ENCODE results near the gene GPR25. TPM values are rescaled to one million over a fixed set of nuclear protein-coding genes. Genes with fewer than 3 reads are reported as not detected.

The GPR25 gene
- total and polyA plus RNA-seq, 4 experiments from 2014 or later, result 7.7 to 66.5 (median 16.1) TPM

GRCh38 chr1:200845360-200845759 is 27.4 kb upstream of the GPR25 start:
- Histone ChIP-seq H3K4me3 (ENCODE audit: low read length in 2 of 2) (no peak overlapping the region), H3K27me3 (ENCODE audit: insufficient read depth, low read length) (no peaks in the 10 kb centered on the region), H3K9me3 (ENCODE audit: control insufficient read depth in 1 of 2, low read length in 2 of 2) (no peaks in the 10 kb centered on the region), H3K27ac (ENCODE audit: low read depth, low read length) (no peak overlapping the region), H3K36me3 (ENCODE audit: insufficient read depth, low read length) (no peaks in the 10 kb centered on the region), H3K4me1 (ENCODE audit: insufficient read depth, low read length) (no peaks in the 10 kb centered on the region)
- no peak for DNase-seq
- POLR2A ChIA-PET (ENCODE audit: partially characterized antibody), result no interaction called here
- Mint-ChIP-seq H3K27ac (no peak overlapping the region), H3K36me3 (peaks cover 9 to 27% of the 10 kb centered on the region in 2 donors), H3K4me3 (no peak overlapping the region), H3K9me3 (no peaks in the 10 kb centered on the region), H3K27me3 (peaks cover 0 to 1% of the 10 kb centered on the region in 2 donors), H3K4me1 (no peaks in the 10 kb centered on the region)
- CTCF ChIA-PET (ENCODE audit: partially characterized antibody), result no interaction called here
- intact Hi-C loops (cut with micrococcal nuclease), result no loop called here

GRCh38 chr1:200846398-200846797 is 26.4 kb upstream of the GPR25 start:
- Histone ChIP-seq H3K36me3 (ENCODE audit: insufficient read depth, low read length) (no peaks in the 10 kb centered on the region), H3K4me1 (ENCODE audit: insufficient read depth, low read length) (no peaks in the 10 kb centered on the region), H3K27me3 (ENCODE audit: insufficient read depth, low read length) (no peaks in the 10 kb centered on the region), H3K9me3 (ENCODE audit: control insufficient read depth in 1 of 2, low read length in 2 of 2) (no peaks in the 10 kb centered on the region), H3K4me3 (ENCODE audit: low read length in 2 of 2) (no peak overlapping the region), H3K27ac (ENCODE audit: low read depth, low read length) (no peak overlapping the region)
- H3K4me3 Mint-ChIP-seq, result no peak overlapping the region
- no peak for DNase-seq
- no peaks in the 10 kb centered on the region for H3K9me3 Mint-ChIP-seq
- H3K27me3 Mint-ChIP-seq, result peaks cover 0 to 1% of the 10 kb centered on the region in 2 donors
- no peaks in the 10 kb centered on the region for H3K4me1 Mint-ChIP-seq
- ChIA-PET CTCF (ENCODE audit: partially characterized antibody) (no interaction called here), POLR2A (ENCODE audit: partially characterized antibody) (no interaction called here)
- H3K36me3 Mint-ChIP-seq, result peaks cover 12 to 28% of the 10 kb centered on the region in 2 donors
- intact Hi-C loops (cut with micrococcal nuclease), result no loop called here
- H3K27ac Mint-ChIP-seq, result no peak overlapping the region

- H3K27ac ChIP-seq (ENCODE audit: low read depth, low read length), result no peak overlapping the region
- intact Hi-C loops (cut with micrococcal nuclease), result no loop called here
- Mint-ChIP-seq H3K4me1 (peaks cover 0 to 5% (median 4%) of the 10 kb centered on the region in 4 donors), H3K27ac (no peak overlapping the region), H3K4me3 (no peak overlapping the region), H3K9me3 (no peaks in the 10 kb centered on the region), H3K36me3 (peaks cover 10 to 31% of the 10 kb centered on the region in 2 donors), H3K27me3 (no peaks in the 10 kb centered on the region)
- no peak overlapping the region for H3K4me3 ChIP-seq (ENCODE audit: low read length in 2 of 2)
- ChIA-PET CTCF (ENCODE audit: partially characterized antibody) (no interaction called here), POLR2A (ENCODE audit: partially characterized antibody) (no interaction called here)
- H3K9me3 ChIP-seq (ENCODE audit: control insufficient read depth in 1 of 2, low read length in 2 of 2), result no peaks in the 10 kb centered on the region
- no peaks in the 10 kb centered on the region for H3K4me1 ChIP-seq (ENCODE audit: insufficient read depth, low read length)
- DNase-seq, result no peak
- H3K36me3 ChIP-seq (ENCODE audit: insufficient read depth, low read length), result no peaks in the 10 kb centered on the region
- no peaks in the 10 kb centered on the region for H3K27me3 ChIP-seq (ENCODE audit: insufficient read depth, low read length)
Measured at GRCh38 chr1:200849430-200849829, 23.4 kb upstream of the GPR25 start.

- no peak overlapping the region for H3K27ac ChIP-seq (ENCODE audit: low read depth, low read length)
- no peaks in the 10 kb centered on the region for H3K9me3 ChIP-seq (ENCODE audit: control insufficient read depth in 1 of 2, low read length in 2 of 2)
- Mint-ChIP-seq H3K27me3 (no peaks in the 10 kb centered on the region), H3K4me1 (peaks cover 0 to 5% (median 4%) of the 10 kb centered on the region in 4 donors), H3K9me3 (no peaks in the 10 kb centered on the region), H3K27ac (no peak overlapping the region), H3K36me3 (peaks cover 10 to 31% of the 10 kb centered on the region in 2 donors), H3K4me3 (no peak overlapping the region)
- no peaks in the 10 kb centered on the region for H3K36me3 ChIP-seq (ENCODE audit: insufficient read depth, low read length)
- DNase-seq, result no peak
- intact Hi-C loops (cut with micrococcal nuclease), result no loop called here
- ChIA-PET CTCF (ENCODE audit: partially characterized antibody) (no interaction called here), POLR2A (ENCODE audit: partially characterized antibody) (interaction anchor here (1.5 kb wide), 1 partner anchor 9 kb away, joined by 5 read pairs; no protein-coding TSS in a partner anchor)
- H3K27me3 ChIP-seq (ENCODE audit: insufficient read depth, low read length), result no peaks in the 10 kb centered on the region
- H3K4me3 ChIP-seq (ENCODE audit: low read length in 2 of 2), result no peak overlapping the region
- no peaks in the 10 kb centered on the region for H3K4me1 ChIP-seq (ENCODE audit: insufficient read depth, low read length)
Measured at GRCh38 chr1:200850554-200850953, 22.2 kb upstream of the GPR25 start.

- Histone ChIP-seq H3K36me3 (ENCODE audit: insufficient read depth, low read length) (no peaks in the 10 kb centered on the region), H3K4me3 (ENCODE audit: low read length in 2 of 2) (no peak overlapping the region), H3K9me3 (ENCODE audit: control insufficient read depth in 1 of 2, low read length in 2 of 2) (no peaks in the 10 kb centered on the region), H3K27me3 (ENCODE audit: insufficient read depth, low read length) (no peaks in the 10 kb centered on the region), H3K4me1 (ENCODE audit: insufficient read depth, low read length) (peaks cover 2% of the 10 kb centered on the region), H3K27ac (ENCODE audit: low read depth, low read length) (no peak overlapping the region)
- Mint-ChIP-seq H3K27me3 (no peaks in the 10 kb centered on the region), H3K9me3 (no peaks in the 10 kb centered on the region), H3K36me3 (peaks cover 3 to 11% of the 10 kb centered on the region in 2 donors), H3K4me3 (no peak overlapping the region), H3K4me1 (peaks cover 3 to 12% (median 6%) of the 10 kb centered on the region in 4 donors), H3K27ac (peak overlapping the region in 1 of 7 donors; percentile 1)
- DNase-seq, result no peak
- intact Hi-C loops (cut with micrococcal nuclease), result no loop called here
- ChIA-PET POLR2A (ENCODE audit: partially characterized antibody) (interaction anchor here (1.1 to 1.3 kb wide), 2 partner anchors 16 to 22 kb away, joined by 3 read pairs; partner anchors contain the start of gene GPR25), CTCF (ENCODE audit: partially characterized antibody) (interaction anchor here (1.3 kb wide), 1 partner anchor 13 kb away, joined by 4 read pairs; no protein-coding TSS in a partner anchor)
Measured at GRCh38 chr1:200856716-200857357, 15.9 kb upstream of the GPR25 start.

GRCh38 chr1:200857804-200858203 is 15.0 kb upstream of the GPR25 start:
- H3K36me3 ChIP-seq (ENCODE audit: insufficient read depth, low read length), result no peaks in the 10 kb centered on the region
- no peak overlapping the region for H3K27ac Mint-ChIP-seq
- H3K4me1 Mint-ChIP-seq, result peaks cover 6 to 17% (median 13%) of the 10 kb centered on the region in 4 donors
- H3K27me3 Mint-ChIP-seq, result no peaks in the 10 kb centered on the region
- no peaks in the 10 kb centered on the region for H3K27me3 ChIP-seq (ENCODE audit: insufficient read depth, low read length)
- no peaks in the 10 kb centered on the region for H3K9me3 Mint-ChIP-seq
- POLR2A ChIA-PET (ENCODE audit: partially characterized antibody), result interaction anchor here (1.3 kb wide), 1 partner anchor 15 kb away, joined by 3 read pairs; the partner anchor contains the start of gene GPR25
- no peak for DNase-seq
- no peak overlapping the region for H3K27ac ChIP-seq (ENCODE audit: low read depth, low read length)
- peaks cover 12% of the 10 kb centered on the region for H3K4me1 ChIP-seq (ENCODE audit: insufficient read depth, low read length)
- intact Hi-C loops (cut with micrococcal nuclease), result no loop called here
- H3K9me3 ChIP-seq (ENCODE audit: control insufficient read depth in 1 of 2, low read length in 2 of 2), result no peaks in the 10 kb centered on the region
- H3K4me3 Mint-ChIP-seq, result no peak overlapping the region
- no peak overlapping the region for H3K4me3 ChIP-seq (ENCODE audit: low read length in 2 of 2)
- H3K36me3 Mint-ChIP-seq, result peaks cover 3 to 11% of the 10 kb centered on the region in 2 donors
- CTCF ChIA-PET (ENCODE audit: partially characterized antibody), result interaction anchor here (1.3 kb wide), 1 partner anchor 14 kb away, joined by 4 read pairs; no protein-coding TSS in a partner anchor

- H3K4me3 Mint-ChIP-seq, result peak overlapping the region in 7 of 8 donors; percentile 1 to 77 (median 56)
- peak in 3 of 5 donors; percentile 55 to 64 (median 61) for DNase-seq
- peak overlapping the region; percentile 37 to 96 (median 80) for H3K27ac Mint-ChIP-seq
- H3K4me1 Mint-ChIP-seq, result peaks cover 21 to 54% (median 34%) of the 10 kb centered on the region in 4 donors
- Histone ChIP-seq H3K27me3 (ENCODE audit: insufficient read depth, low read length) (no peaks in the 10 kb centered on the region), H3K36me3 (ENCODE audit: insufficient read depth, low read length) (no peaks in the 10 kb centered on the region), H3K27ac (ENCODE audit: low read depth, low read length) (peak overlapping the region; percentile 67), H3K4me1 (ENCODE audit: insufficient read depth, low read length) (peaks cover 41% of the 10 kb centered on the region), H3K9me3 (ENCODE audit: control insufficient read depth in 1 of 2, low read length in 2 of 2) (no peaks in the 10 kb centered on the region), H3K4me3 (ENCODE audit: low read length in 2 of 2) (peak overlapping the region in 1 of 2 donors; percentile 5)
- intact Hi-C loops (cut with micrococcal nuclease), result loop anchor here (1.0 kb wide), 1 partner anchor 8 kb away; no protein-coding TSS in a partner anchor
- no peaks in the 10 kb centered on the region for H3K9me3 Mint-ChIP-seq
- CTCF ChIA-PET (ENCODE audit: partially characterized antibody), result interaction anchor here (0.7 kb wide), 1 partner anchor 10 kb away, joined by 3 read pairs; no protein-coding TSS in a partner anchor
- H3K36me3 Mint-ChIP-seq, result peaks cover 0 to 1% of the 10 kb centered on the region in 2 donors
- no peaks in the 10 kb centered on the region for H3K27me3 Mint-ChIP-seq
- POLR2A ChIA-PET (ENCODE audit: partially characterized antibody), result interaction anchor here (0.6 to 3.1 kb wide), 6 partner anchors 10 to 201 kb away, joined by 3 to 27 read pairs (median 11); partner anchors contain the start of gene GPR25
Measured at GRCh38 chr1:200861937-200862647, 10.7 kb upstream of the GPR25 start.

Measured in CD4-positive, alpha-beta memory T cell (primary cell).